ENCODE data around the gene EPHB1.

EPHB1 gene

DNA sequence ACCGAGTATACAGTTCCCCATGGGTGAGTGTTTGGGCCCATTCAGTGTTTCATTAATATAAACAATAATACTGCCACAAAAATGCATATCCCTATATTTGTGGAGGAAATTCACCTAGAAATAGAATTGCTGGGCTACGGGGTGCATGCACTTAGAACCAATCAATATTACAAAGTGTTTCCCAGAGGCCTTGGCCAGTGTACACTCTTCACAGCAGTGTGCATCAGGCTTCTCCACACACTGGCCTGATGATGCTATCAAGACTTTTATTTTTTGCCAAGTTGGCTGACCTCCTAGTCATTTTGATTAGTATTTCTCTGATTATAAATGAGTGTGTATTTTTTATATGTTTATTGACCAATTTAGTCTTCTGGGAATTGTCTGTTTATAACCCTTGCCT lies 323.7 kb downstream of the EPHB1 start:
- no peak for ATAC-seq

DNA sequence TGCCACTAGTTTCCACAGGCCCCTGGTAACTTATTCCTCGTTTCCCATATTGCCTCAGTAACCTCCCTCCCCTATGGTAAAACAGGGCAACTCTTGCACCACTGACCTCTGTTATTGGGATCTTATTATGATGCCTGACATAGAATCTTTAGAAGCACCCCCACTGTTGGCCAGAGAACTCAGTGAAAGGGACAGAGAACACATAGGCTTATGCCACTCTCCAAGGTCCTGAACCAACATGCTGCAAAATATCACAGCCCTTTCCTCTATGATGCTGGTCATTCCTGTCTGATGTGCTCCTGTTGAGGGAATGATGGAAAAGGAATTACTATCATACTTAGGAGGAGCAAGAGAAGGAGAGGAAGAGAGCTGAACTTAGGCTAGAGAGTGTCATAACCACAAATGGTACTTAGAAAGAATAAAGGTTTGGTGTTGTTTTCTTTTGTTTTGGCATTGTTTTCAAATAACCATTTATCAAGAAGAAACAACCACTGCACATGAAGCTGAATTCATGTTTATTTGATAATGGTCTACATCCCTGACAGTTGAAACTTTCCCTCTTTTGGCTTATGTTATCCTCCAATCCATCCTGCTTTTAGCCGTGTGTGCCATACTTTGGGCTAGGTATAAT lies 330.2 kb downstream of the EPHB1 start:
- ATAC-seq: peak; percentile 66; the same call in 2 of the 3 replicates
- TF ChIP-seq ISL1 (CRISPR knock-in tag; IDR thresholded peaks at IDR 0.05) (no peak), PATZ1 (CRISPR knock-in tag; IDR thresholded peaks at IDR 0.05; ENCODE audit: borderline replicate concordance) (no peak), TCF4 (CRISPR knock-in tag; IDR thresholded peaks at IDR 0.05; ENCODE audit: borderline replicate concordance) (no peak), POU6F1 (CRISPR knock-in tag; IDR thresholded peaks at IDR 0.05; ENCODE audit: borderline replicate concordance, low read depth) (no peak), ZC3H10 (CRISPR knock-in tag; IDR thresholded peaks at IDR 0.05) (no peak), PPARA (CRISPR knock-in tag; IDR thresholded peaks at IDR 0.05; ENCODE audit: borderline replicate concordance) (no peak), CSRNP3 (CRISPR knock-in tag; IDR thresholded peaks at IDR 0.05) (no peak), ZNF565 (CRISPR knock-in tag; conservative IDR thresholded peaks at IDR 0.05; ENCODE audit: low read depth) (no peak), SNAI2 (CRISPR knock-in tag; IDR thresholded peaks at IDR 0.05) (no peak), ESRRG (CRISPR knock-in tag; IDR thresholded peaks at IDR 0.05) (no peak), ZNF70 (CRISPR knock-in tag; IDR thresholded peaks at IDR 0.05) (no peak), CSDC2 (CRISPR knock-in tag; IDR thresholded peaks at IDR 0.05) (no peak), ZNF8 (CRISPR knock-in tag; IDR thresholded peaks at IDR 0.05) (no peak), GLIS3 (CRISPR knock-in tag; IDR thresholded peaks at IDR 0.05) (no peak)
- TF ChIP-seq, protein P1, sequence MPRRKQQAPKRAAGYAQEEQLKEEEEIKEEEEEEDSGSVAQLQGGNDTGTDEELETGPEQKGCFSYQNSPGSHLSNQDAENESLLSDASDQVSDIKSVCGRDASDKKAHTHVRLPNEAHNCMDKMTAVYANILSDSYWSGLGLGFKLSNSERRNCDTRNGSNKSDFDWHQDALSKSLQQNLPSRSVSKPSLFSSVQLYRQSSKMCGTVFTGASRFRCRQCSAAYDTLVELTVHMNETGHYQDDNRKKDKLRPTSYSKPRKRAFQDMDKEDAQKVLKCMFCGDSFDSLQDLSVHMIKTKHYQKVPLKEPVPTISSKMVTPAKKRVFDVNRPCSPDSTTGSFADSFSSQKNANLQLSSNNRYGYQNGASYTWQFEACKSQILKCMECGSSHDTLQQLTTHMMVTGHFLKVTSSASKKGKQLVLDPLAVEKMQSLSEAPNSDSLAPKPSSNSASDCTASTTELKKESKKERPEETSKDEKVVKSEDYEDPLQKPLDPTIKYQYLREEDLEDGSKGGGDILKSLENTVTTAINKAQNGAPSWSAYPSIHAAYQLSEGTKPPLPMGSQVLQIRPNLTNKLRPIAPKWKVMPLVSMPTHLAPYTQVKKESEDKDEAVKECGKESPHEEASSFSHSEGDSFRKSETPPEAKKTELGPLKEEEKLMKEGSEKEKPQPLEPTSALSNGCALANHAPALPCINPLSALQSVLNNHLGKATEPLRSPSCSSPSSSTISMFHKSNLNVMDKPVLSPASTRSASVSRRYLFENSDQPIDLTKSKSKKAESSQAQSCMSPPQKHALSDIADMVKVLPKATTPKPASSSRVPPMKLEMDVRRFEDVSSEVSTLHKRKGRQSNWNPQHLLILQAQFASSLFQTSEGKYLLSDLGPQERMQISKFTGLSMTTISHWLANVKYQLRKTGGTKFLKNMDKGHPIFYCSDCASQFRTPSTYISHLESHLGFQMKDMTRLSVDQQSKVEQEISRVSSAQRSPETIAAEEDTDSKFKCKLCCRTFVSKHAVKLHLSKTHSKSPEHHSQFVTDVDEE (CRISPR knock-in tag; IDR thresholded peaks at IDR 0.05): no peak

More for the DNA sequence above, 323.7 kb downstream of the EPHB1 start:
- TF ChIP-seq GLIS3 (CRISPR knock-in tag; IDR thresholded peaks at IDR 0.05) (no peak), ZC3H10 (CRISPR knock-in tag; IDR thresholded peaks at IDR 0.05) (no peak), ZFP3 (CRISPR knock-in tag; IDR thresholded peaks at IDR 0.05) (no peak), ZNF565 (CRISPR knock-in tag; conservative IDR thresholded peaks at IDR 0.05; ENCODE audit: low read depth) (no peak), ZNF70 (CRISPR knock-in tag; IDR thresholded peaks at IDR 0.05) (no peak), ARNTL (CRISPR knock-in tag; IDR thresholded peaks at IDR 0.05; ENCODE audit: borderline replicate concordance, low read depth) (no peak), ISL1 (CRISPR knock-in tag; IDR thresholded peaks at IDR 0.05) (no peak), TOX (CRISPR knock-in tag; IDR thresholded peaks at IDR 0.05; ENCODE audit: borderline replicate concordance) (no peak), POU6F1 (CRISPR knock-in tag; IDR thresholded peaks at IDR 0.05; ENCODE audit: borderline replicate concordance, low read depth) (no peak), ESRRG (CRISPR knock-in tag; IDR thresholded peaks at IDR 0.05) (no peak), ZNF8 (CRISPR knock-in tag; IDR thresholded peaks at IDR 0.05) (no peak)
- TF ChIP-seq, protein P2, sequence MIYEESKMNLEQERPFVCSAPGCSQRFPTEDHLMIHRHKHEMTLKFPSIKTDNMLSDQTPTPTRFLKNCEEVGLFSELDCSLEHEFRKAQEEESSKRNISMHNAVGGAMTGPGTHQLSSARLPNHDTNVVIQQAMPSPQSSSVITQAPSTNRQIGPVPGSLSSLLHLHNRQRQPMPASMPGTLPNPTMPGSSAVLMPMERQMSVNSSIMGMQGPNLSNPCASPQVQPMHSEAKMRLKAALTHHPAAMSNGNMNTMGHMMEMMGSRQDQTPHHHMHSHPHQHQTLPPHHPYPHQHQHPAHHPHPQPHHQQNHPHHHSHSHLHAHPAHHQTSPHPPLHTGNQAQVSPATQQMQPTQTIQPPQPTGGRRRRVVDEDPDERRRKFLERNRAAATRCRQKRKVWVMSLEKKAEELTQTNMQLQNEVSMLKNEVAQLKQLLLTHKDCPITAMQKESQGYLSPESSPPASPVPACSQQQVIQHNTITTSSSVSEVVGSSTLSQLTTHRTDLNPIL (CRISPR knock-in tag; IDR thresholded peaks at IDR 0.05; ENCODE audit: low read depth): no peak

Data from SK-N-SH treated with all-trans-retinoic acid at 6 μM for 48 hours (cell line).